Activated T-cell treated with anti-CD3 and anti-CD28 coated beads, Interleukin-2, amount 50 U/mL, for 24 hours (primary cell): ENCODE data around the gene FOXJ3.
A peak's percentile ranks its signal among the peaks of the same experiment; 100 is the strongest.

Source experiments
- DNase-seq: peaks from one replicate; pipeline ENCODE4 v3.0.0-alpha.2; 2020
- H3K27ac Mint-ChIP-seq: 2 replicates; pipeline ENCODE4 v1.8.0; 2020; ENCODE audit warnings: mild to moderate bottlenecking, mixed read lengths
- H3K27me3 Mint-ChIP-seq: 2 replicates; pipeline ENCODE4 v1.8.0; 2020; ENCODE audit warnings: mixed read lengths
- H3K36me3 Mint-ChIP-seq: 2 replicates; pipeline ENCODE4 v1.8.0; 2020; ENCODE audit warnings: low read depth, mixed read lengths
- H3K4me1 Mint-ChIP-seq: 2 replicates; pipeline ENCODE4 v1.8.0; 2020; ENCODE audit warnings: low read depth, mixed read lengths
- H3K4me3 Mint-ChIP-seq: 2 replicates; pipeline ENCODE4 v1.8.0; 2020; ENCODE audit warnings: mild to moderate bottlenecking, moderate library complexity, mixed read lengths
- H3K9me3 Mint-ChIP-seq: 2 replicates; pipeline ENCODE4 v1.8.0; 2020; ENCODE audit warnings: mixed read lengths

The FOXJ3 gene

GRCh38 chr1:42172381-42173133 lies 162.5 kb downstream of the FOXJ3 start:
- no peak for DNase-seq
- Mint-ChIP-seq H3K9me3 (no peaks in the 10 kb centered on the region), H3K4me3 (no peak overlapping the region), H3K27me3 (no peaks in the 10 kb centered on the region), H3K36me3 (peaks cover 4% of the 10 kb centered on the region), H3K4me1 (no peaks in the 10 kb centered on the region), H3K27ac (no peak overlapping the region)

GRCh38 chr1:42171679-42172266 lies 163.3 kb downstream of the FOXJ3 start:
- no peaks in the 10 kb centered on the region for H3K9me3 Mint-ChIP-seq
- H3K4me1 Mint-ChIP-seq = no peaks in the 10 kb centered on the region
- DNase-seq = no peak
- H3K4me3 Mint-ChIP-seq = no peak overlapping the region
- no peaks in the 10 kb centered on the region for H3K27me3 Mint-ChIP-seq
- H3K36me3 Mint-ChIP-seq = peaks cover 1% of the 10 kb centered on the region
- H3K27ac Mint-ChIP-seq = no peak overlapping the region

GRCh38 chr1:42170779-42171621 lies 164.0 kb downstream of the FOXJ3 start:
- Mint-ChIP-seq H3K4me1 (no peaks in the 10 kb centered on the region), H3K4me3 (no peak overlapping the region), H3K27me3 (no peaks in the 10 kb centered on the region), H3K27ac (no peak overlapping the region), H3K36me3 (no peaks in the 10 kb centered on the region), H3K9me3 (no peaks in the 10 kb centered on the region)
- DNase-seq = no peak

GRCh38 chr1:42168763-42169162 lies 166.3 kb downstream of the FOXJ3 start:
- no peaks in the 10 kb centered on the region for H3K27me3 Mint-ChIP-seq
- no peaks in the 10 kb centered on the region for H3K36me3 Mint-ChIP-seq
- H3K27ac Mint-ChIP-seq = no peak overlapping the region
- no peak for DNase-seq
- H3K4me3 Mint-ChIP-seq = no peak overlapping the region
- no peaks in the 10 kb centered on the region for H3K4me1 Mint-ChIP-seq
- no peaks in the 10 kb centered on the region for H3K9me3 Mint-ChIP-seq

GRCh38 chr1:42168391-42168670 lies 166.7 kb downstream of the FOXJ3 start:
- no peaks in the 10 kb centered on the region for H3K27me3 Mint-ChIP-seq
- H3K9me3 Mint-ChIP-seq = no peaks in the 10 kb centered on the region
- peak; percentile 14 for DNase-seq
- H3K27ac Mint-ChIP-seq = no peak overlapping the region
- no peaks in the 10 kb centered on the region for H3K36me3 Mint-ChIP-seq
- no peaks in the 10 kb centered on the region for H3K4me1 Mint-ChIP-seq
- no peak overlapping the region for H3K4me3 Mint-ChIP-seq

- no peaks in the 10 kb centered on the region for H3K36me3 Mint-ChIP-seq
- no peak for DNase-seq
- H3K27ac Mint-ChIP-seq = no peak overlapping the region
- peaks cover 2% of the 10 kb centered on the region for H3K27me3 Mint-ChIP-seq
- H3K4me1 Mint-ChIP-seq = no peaks in the 10 kb centered on the region
- no peaks in the 10 kb centered on the region for H3K9me3 Mint-ChIP-seq
- no peak overlapping the region for H3K4me3 Mint-ChIP-seq
These were observed 167.2 kb downstream of the FOXJ3 start for GRCh38 chr1:42167611-42168390.

- no peak for DNase-seq
- no peaks in the 10 kb centered on the region for H3K4me1 Mint-ChIP-seq
These were observed 169.4 kb downstream of the FOXJ3 start for GRCh38 chr1:42165511-42166210.

GRCh38 chr1:42164551-42165420 lies 170.2 kb downstream of the FOXJ3 start, which contains the start of gene GUCA2A:
TSS of gene GUCA2A (minus strand) at chr1:42164745. CDS start at chr1:42164712, 33 bp downstream.
- Mint-ChIP-seq H3K4me1 (no peaks in the 10 kb centered on the region), H3K9me3 (peaks cover 10% of the 10 kb centered on the region), H3K4me3 (no peak within 1 kb of the TSS)

More at GRCh38 chr1:42165511-42166210, 169.4 kb downstream of the FOXJ3 start:
- Mint-ChIP-seq H3K27ac (no peak overlapping the region), H3K36me3 (no peaks in the 10 kb centered on the region), H3K4me3 (no peak overlapping the region), H3K9me3 (peaks cover 7% of the 10 kb centered on the region), H3K27me3 (peaks cover 7% of the 10 kb centered on the region)

GRCh38 chr1:42163536-42164503 lies 171.2 kb downstream of the FOXJ3 start:
- no peak for DNase-seq
- H3K9me3 Mint-ChIP-seq = peaks cover 10% of the 10 kb centered on the region
- H3K27ac Mint-ChIP-seq = no peak overlapping the region
- H3K27me3 Mint-ChIP-seq = peaks cover 7% of the 10 kb centered on the region
- no peaks in the 10 kb centered on the region for H3K36me3 Mint-ChIP-seq
- no peak overlapping the region for H3K4me3 Mint-ChIP-seq
- no peaks in the 10 kb centered on the region for H3K4me1 Mint-ChIP-seq

More at GRCh38 chr1:42164551-42165420, 170.2 kb downstream of the FOXJ3 start, which contains the start of gene GUCA2A:
- H3K27me3 Mint-ChIP-seq = peaks cover 7% of the 10 kb centered on the region
- no peaks in the 10 kb centered on the region for H3K36me3 Mint-ChIP-seq
- no peak for DNase-seq
- H3K27ac Mint-ChIP-seq = no peak within 1 kb of the TSS

- Mint-ChIP-seq H3K9me3 (peaks cover 10% of the 10 kb centered on the region), H3K4me1 (no peaks in the 10 kb centered on the region), H3K27me3 (peaks cover 7% of the 10 kb centered on the region), H3K27ac (no peak overlapping the region), H3K36me3 (no peaks in the 10 kb centered on the region), H3K4me3 (no peak overlapping the region)
- DNase-seq = no peak
These were observed 171.9 kb downstream of the FOXJ3 start for GRCh38 chr1:42163114-42163513.

- H3K9me3 Mint-ChIP-seq = peaks cover 10% of the 10 kb centered on the region
- peaks cover 7% of the 10 kb centered on the region for H3K4me1 Mint-ChIP-seq
- no peak for DNase-seq
- H3K36me3 Mint-ChIP-seq = no peaks in the 10 kb centered on the region
- H3K27me3 Mint-ChIP-seq = peaks cover 7% of the 10 kb centered on the region
- H3K4me3 Mint-ChIP-seq = no peak overlapping the region
- no peak overlapping the region for H3K27ac Mint-ChIP-seq
These were observed 172.9 kb downstream of the FOXJ3 start for GRCh38 chr1:42162181-42162580.

GRCh38 chr1:42158189-42158588 lies 176.8 kb downstream of the FOXJ3 start:
- H3K4me3 Mint-ChIP-seq = no peak overlapping the region
- H3K36me3 Mint-ChIP-seq = no peaks in the 10 kb centered on the region
- DNase-seq = no peak
- peaks cover 10% of the 10 kb centered on the region for H3K9me3 Mint-ChIP-seq
- H3K4me1 Mint-ChIP-seq = peaks cover 7% of the 10 kb centered on the region
- H3K27me3 Mint-ChIP-seq = peaks cover 7% of the 10 kb centered on the region
- H3K27ac Mint-ChIP-seq = no peak overlapping the region
